IPS-15b (cell line): ENCODE data around the gene TENT5A.
"Not testable (repeated sequence)": the region's sequence is repeated elsewhere in the genome, so short reads cannot be mapped to it uniquely, and the experiment has no call there.

Experiments used
- H3K27me3 ChIP-seq: one replicate; pipeline ENCODE4 v1.6.1; 2013; ENCODE audit warnings: low read length; ENCODE audit not compliant: control insufficient read depth, insufficient read depth
- H3K36me3 ChIP-seq: one replicate; pipeline ENCODE4 v1.6.1; 2013; ENCODE audit warnings: low read length; ENCODE audit not compliant: control insufficient read depth, insufficient read depth
- H3K4me1 ChIP-seq: one replicate; pipeline ENCODE4 v1.6.1; 2013; ENCODE audit warnings: mild to moderate bottlenecking, low read length; ENCODE audit not compliant: control insufficient read depth, insufficient read depth
- H3K4me3 ChIP-seq: one replicate; pipeline ENCODE4 v1.5.1; 2013; ENCODE audit warnings: low read depth, low read length
- H3K9ac ChIP-seq: one replicate; pipeline ENCODE4 v1.6.1; 2013; ENCODE audit warnings: low read depth, mild to moderate bottlenecking, low read length
- H3K9me3 ChIP-seq: one replicate; pipeline ENCODE4 v1.6.1; 2013; ENCODE audit warnings: mild to moderate bottlenecking, low read length; ENCODE audit not compliant: control insufficient read depth, insufficient read depth

The TENT5A gene

GRCh38 chr6:81747327-81747726, 5.2 kb downstream of the TENT5A start:
- Histone ChIP-seq H3K4me3 (no peak overlapping the region), H3K27me3 (peaks cover 14% of the 10 kb centered on the region), H3K9ac (no peak overlapping the region), H3K9me3 (no peaks in the 10 kb centered on the region), H3K4me1 (peaks cover 5% of the 10 kb centered on the region), H3K36me3 (no peaks in the 10 kb centered on the region)

GRCh38 chr6:81744131-81744530, 8.3 kb downstream of the TENT5A start:
- no peaks in the 10 kb centered on the region for H3K36me3 ChIP-seq
- H3K9ac ChIP-seq = no peak overlapping the region
- H3K4me3 ChIP-seq = no peak overlapping the region

GRCh38 chr6:81743649-81744048, 8.8 kb downstream of the TENT5A start:
- H3K4me3 ChIP-seq = no peak overlapping the region

More at GRCh38 chr6:81744131-81744530, 8.3 kb downstream of the TENT5A start:
- Histone ChIP-seq H3K4me1 (peaks cover 3% of the 10 kb centered on the region), H3K9me3 (no peaks in the 10 kb centered on the region), H3K27me3 (no peaks in the 10 kb centered on the region)

GRCh38 chr6:81741689-81742088, 10.8 kb downstream of the TENT5A start:
- H3K4me1 ChIP-seq = no peaks in the 10 kb centered on the region
- no peak overlapping the region for H3K9ac ChIP-seq
- no peaks in the 10 kb centered on the region for H3K27me3 ChIP-seq
- no peaks in the 10 kb centered on the region for H3K36me3 ChIP-seq
- no peak overlapping the region for H3K4me3 ChIP-seq
- no peaks in the 10 kb centered on the region for H3K9me3 ChIP-seq

More at GRCh38 chr6:81743649-81744048, 8.8 kb downstream of the TENT5A start:
- H3K4me1 ChIP-seq = peaks cover 3% of the 10 kb centered on the region
- H3K36me3 ChIP-seq = no peaks in the 10 kb centered on the region
- no peak overlapping the region for H3K9ac ChIP-seq
- H3K27me3 ChIP-seq = no peaks in the 10 kb centered on the region
- H3K9me3 ChIP-seq = no peaks in the 10 kb centered on the region

GRCh38 chr6:81740591-81740990, 11.9 kb downstream of the TENT5A start:
- not testable (repeated sequence) for H3K36me3 ChIP-seq, H3K9ac ChIP-seq, H3K27me3 ChIP-seq, H3K4me3 ChIP-seq, H3K9me3 ChIP-seq, H3K4me1 ChIP-seq

GRCh38 chr6:81739230-81740195, 13.0 kb downstream of the TENT5A start:
- Histone ChIP-seq H3K9me3 (no peaks in the 10 kb centered on the region), H3K36me3 (no peaks in the 10 kb centered on the region), H3K27me3 (no peaks in the 10 kb centered on the region), H3K4me1 (no peaks in the 10 kb centered on the region), H3K9ac (no peak overlapping the region), H3K4me3 (no peak overlapping the region)

GRCh38 chr6:81736428-81736827, 16.1 kb downstream of the TENT5A start:
- Histone ChIP-seq H3K9ac (no peak overlapping the region), H3K36me3 (no peaks in the 10 kb centered on the region), H3K9me3 (no peaks in the 10 kb centered on the region), H3K27me3 (no peaks in the 10 kb centered on the region), H3K4me1 (no peaks in the 10 kb centered on the region), H3K4me3 (no peak overlapping the region)

- no peaks in the 10 kb centered on the region for H3K4me1 ChIP-seq
- H3K4me3 ChIP-seq = no peak overlapping the region
- no peak overlapping the region for H3K9ac ChIP-seq
- H3K36me3 ChIP-seq = no peaks in the 10 kb centered on the region
- H3K9me3 ChIP-seq = no peaks in the 10 kb centered on the region
- no peaks in the 10 kb centered on the region for H3K27me3 ChIP-seq
Observed at GRCh38 chr6:81735756-81736380, 16.6 kb downstream of the TENT5A start.

GRCh38 chr6:81734500-81735150, 17.9 kb downstream of the TENT5A start:
- Histone ChIP-seq H3K4me1 (no peaks in the 10 kb centered on the region), H3K27me3 (no peaks in the 10 kb centered on the region), H3K9ac (no peak overlapping the region), H3K36me3 (no peaks in the 10 kb centered on the region), H3K9me3 (no peaks in the 10 kb centered on the region), H3K4me3 (no peak overlapping the region)

GRCh38 chr6:81734081-81734480, 18.4 kb downstream of the TENT5A start:
- no peaks in the 10 kb centered on the region for H3K36me3 ChIP-seq
- no peak overlapping the region for H3K9ac ChIP-seq
- H3K9me3 ChIP-seq = no peaks in the 10 kb centered on the region
- no peaks in the 10 kb centered on the region for H3K27me3 ChIP-seq
- no peak overlapping the region for H3K4me3 ChIP-seq
- H3K4me1 ChIP-seq = no peaks in the 10 kb centered on the region

GRCh38 chr6:81731814-81732213, 20.7 kb downstream of the TENT5A start:
- H3K9ac ChIP-seq = no peak overlapping the region
- H3K27me3 ChIP-seq = no peaks in the 10 kb centered on the region
- H3K4me1 ChIP-seq = no peaks in the 10 kb centered on the region
- no peaks in the 10 kb centered on the region for H3K36me3 ChIP-seq
- H3K4me3 ChIP-seq = no peak overlapping the region
- no peaks in the 10 kb centered on the region for H3K9me3 ChIP-seq
